Adrenal gland (tissue), 12 donors: ENCODE results near the gene MYH7. TPM values are rescaled to one million over a fixed set of nuclear protein-coding genes. Genes with fewer than 3 reads are reported as not detected.

ENCODE experiments used
- DNase-seq, 7 donors: peaks; one replicate each; pipeline ENCODE4 v3.0.0-alpha.2; 2019 to 2020
- H3K27ac ChIP-seq, 5 donors: fragments of 200-600 bp; sonication (generic) in 4 of 5; 1 replicate in 3 of 5; 2 replicates in 2 of 5; pipeline versions ENCODE4 v1.5.1 to v1.8.0; 2016 to 2020; ENCODE audit warnings: mild to moderate bottlenecking in 1 of 5
- H3K27me3 ChIP-seq: fragments of 200-600 bp; 2 replicates; pipeline ENCODE4 v1.8.0; 2021
- H3K36me3 ChIP-seq, 2 donors: fragments of 200-600 bp; replicated peaks in 1 of 2; 1 replicate in 1 of 2; 2 replicates in 1 of 2; pipeline versions ENCODE4 v1.5.1 to v1.8.0; 2018 to 2022
- H3K4me1 ChIP-seq, 2 donors: fragments of 200-600 bp; replicated peaks in 1 of 2; 1 replicate in 1 of 2; 2 replicates in 1 of 2; pipeline versions ENCODE4 v1.5.1 to v1.8.0; 2018 to 2021
- H3K4me3 ChIP-seq, 4 donors: fragments of 200-600 bp; sonication (generic) in 3 of 4; one replicate each; pipeline ENCODE4 v1.5.1; 2016 to 2018
- H3K9me3 ChIP-seq, 3 donors: fragments of 200-600 bp; sonication (generic) in 1 of 3; replicated peaks in 1 of 3; 1 replicate in 2 of 3; 2 replicates in 1 of 3; pipeline versions ENCODE4 v1.5.1 to v1.8.0; 2016 to 2021
- CTCF ChIP-seq, 6 experiments: fragments of 450-650 bp in 4 of 6; fragments of 200-600 bp in 2 of 6; sonication (generic) in 1 of 6; IDR thresholded peaks; 1 replicate in 5 of 6; 2 replicates in 1 of 6; pipeline versions ENCODE4 v1.5.1 to v1.8.0; 2016 to 2021; ENCODE audit warnings: antibody characterized with exemption in 6 of 6, mild to moderate bottlenecking in 2 of 6, moderate library complexity in 1 of 6
- POLR2A ChIP-seq, 2 donors: fragments of 450-650 bp; IDR thresholded peaks; one replicate each; pipeline ENCODE4 v1.6.1; 2017; ENCODE audit warnings: antibody characterized with exemption in 2 of 2, mild to moderate bottlenecking in 2 of 2, moderate library complexity in 1 of 2
- WGBS, 4 donors: extraction: QIAGEN DNeasy Blood & Tissue Kit in 2 of 4; methylation state at CpG; one replicate each; pipeline versions ENCODE4 v1.1.5 to v1.1.7; 2013 to 2017; 5-methylcytosine and 5-hydroxymethylcytosine counted together
- intact Hi-C, 2 donors: fragments of 100-400 bp; cut with DNase I; formaldehyde crosslinking; loops; one replicate each; pipeline versions ENCODE4 v1.14.1 to v1.15.0; 2022 to 2023
- polyA plus RNA-seq, 3 donors: library from polyadenylated mRNA; stranded (reverse); fragments of 200-250 nt in 2 of 3; fragments of 350-450 nt in 1 of 3; fragmentation: Illumina TruSeq in 1 of 3; extraction: RNeasy Lipid Tissue Mini Kit (QIAGEN cat#74804) in 1 of 3; gene quantifications; one replicate each; pipeline ENCODE4 v1.2.3, GENCODE V29; 2013 to 2014
- total RNA-seq, 9 donors: library from RNA; depleted of rRNA in 4 of 9; stranded (reverse); fragments of >200 nt in 4 of 9; fragments of 120-200 nt in 1 of 9; fragmentation: NEBNext Ultra II Directional in 1 of 9; extraction: Animal tissue kit (Norgen Biotek cat#: 25700) in 1 of 9; gene quantifications; one replicate each; pipeline versions ENCODE4 v1.1.0 to v1.2.4, GENCODE V29; 2013 to 2023
- donor health status: healthy with polysubstance abuse.
- donor health status: Bipolar disorder and iron deficiency.
- donor health status: DM: yes; HTN: yes; CAD: no.
- donor health status: DM: no; HTN: no; CAD: no.
- donor health status: DM: no; HTN: no; CAD: no.
- donor health status: DM: yes; HTN: yes; CAD: no.

The MYH7 gene
- total and polyA plus RNA-seq, 12 donors: 0.06 to 7.1 (median 0.64) TPM; not detected in 4

DNA sequence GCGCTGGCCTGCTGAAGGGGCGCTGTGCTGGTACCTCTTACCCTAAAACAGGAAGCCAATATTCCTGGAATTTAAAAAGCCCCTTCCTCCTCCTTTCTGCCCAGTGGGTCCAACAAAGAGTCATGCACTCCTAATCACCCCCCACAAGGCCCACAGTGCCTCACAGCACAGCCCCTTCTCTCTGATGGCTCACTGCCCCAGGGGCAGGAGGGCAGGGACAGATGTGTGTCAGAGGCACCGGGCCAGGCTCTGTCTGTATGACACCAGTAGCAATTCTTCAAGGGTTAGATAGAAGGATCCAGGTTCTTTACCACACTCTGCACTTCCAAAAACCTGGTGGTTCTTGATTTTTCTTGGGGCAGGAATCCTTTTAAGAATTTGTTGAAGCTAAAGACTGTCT, 36.3 kb downstream of the MYH7 start:
- Histone ChIP-seq H3K27me3 (no peaks in the 10 kb centered on the region), H3K27ac (no peak overlapping the region), H3K36me3 (no peaks in the 10 kb centered on the region), H3K4me1 (no peaks in the 10 kb centered on the region), H3K9me3 (no peaks in the 10 kb centered on the region), H3K4me3 (no peak overlapping the region)
- no peak for DNase-seq
- intact Hi-C loops: no loop called here
- TF ChIP-seq POLR2A (IDR thresholded peaks at IDR 0.05) (no peak), CTCF (IDR thresholded peaks at IDR 0.05) (no peak)
- 82 to 92% (median 87%) methylated on average over 2 to 3 of the region's 3 CpGs for WGBS, 4 donors

DNA sequence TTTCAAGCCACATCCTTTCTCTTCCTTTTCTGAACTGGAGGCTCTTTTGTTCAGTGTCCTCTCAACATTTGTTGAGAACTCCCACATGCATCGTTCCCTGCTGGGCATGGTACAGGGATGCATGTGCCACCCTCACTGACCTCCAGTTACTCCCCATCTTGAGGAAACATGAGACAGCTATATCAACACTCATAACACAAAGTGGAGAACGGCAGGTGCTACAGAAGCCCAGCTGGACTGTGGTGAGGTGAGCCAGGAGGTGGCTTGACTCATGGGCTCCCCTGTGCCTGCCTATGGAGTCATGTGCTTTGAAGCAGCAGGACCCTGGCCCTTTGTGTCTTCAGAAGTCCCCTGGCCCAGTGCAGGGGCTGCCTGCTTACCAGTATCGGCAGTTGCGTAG, 37.1 kb downstream of the MYH7 start:
- WGBS, 4 donors: 83 to 89% (median 87%) methylated on average over 3 to 4 of the region's 4 CpGs
- Histone ChIP-seq H3K36me3 (no peaks in the 10 kb centered on the region), H3K27ac (no peak overlapping the region), H3K4me3 (no peak overlapping the region), H3K4me1 (no peaks in the 10 kb centered on the region), H3K27me3 (no peaks in the 10 kb centered on the region), H3K9me3 (no peaks in the 10 kb centered on the region)
- intact Hi-C loops: no loop called here
- no peak for TF ChIP-seq POLR2A (IDR thresholded peaks at IDR 0.05)
- TF ChIP-seq CTCF (IDR thresholded peaks at IDR 0.05): no peak
- DNase-seq: no peak

GRCh38 chr14:23396781-23397407, 38.6 kb downstream of the MYH7 start:
- no peak overlapping the region for H3K4me3 ChIP-seq
- no peaks in the 10 kb centered on the region for H3K36me3 ChIP-seq
- intact Hi-C loops: no loop called here

GRCh38 chr14:23396126-23396525, 39.3 kb downstream of the MYH7 start:
- H3K27ac ChIP-seq: no peak overlapping the region
- no peak for TF ChIP-seq CTCF (IDR thresholded peaks at IDR 0.05)
- no peak for TF ChIP-seq POLR2A (IDR thresholded peaks at IDR 0.05)
- H3K36me3 ChIP-seq: no peaks in the 10 kb centered on the region

More at GRCh38 chr14:23396781-23397407, 38.6 kb downstream of the MYH7 start:
- TF ChIP-seq POLR2A (IDR thresholded peaks at IDR 0.05) (no peak), CTCF (IDR thresholded peaks at IDR 0.05) (no peak)
- DNase-seq: no peak
- H3K27me3 ChIP-seq: no peaks in the 10 kb centered on the region
- H3K4me1 ChIP-seq: no peaks in the 10 kb centered on the region
- no peak overlapping the region for H3K27ac ChIP-seq
- no peaks in the 10 kb centered on the region for H3K9me3 ChIP-seq
- WGBS, 4 donors: 89 to 100% (median 91%) methylated on average over 1 to 10 of the region's 10 CpGs

More at GRCh38 chr14:23396126-23396525, 39.3 kb downstream of the MYH7 start:
- intact Hi-C loops: no loop called here
- Histone ChIP-seq H3K4me3 (no peak overlapping the region), H3K4me1 (no peaks in the 10 kb centered on the region), H3K27me3 (no peaks in the 10 kb centered on the region), H3K9me3 (no peaks in the 10 kb centered on the region)
- WGBS, 4 donors: 88 to 91% (median 89%) methylated on average over 10 of the region's 10 CpGs
- no peak for DNase-seq
